Skeletal muscle tissue (tissue), 4 donors: Measurements from ENCODE around the gene PLA2G12B. TPM values are rescaled to one million over a fixed set of nuclear protein-coding genes. Genes with fewer than 3 reads are reported as not detected.

Source experiments
- H3K27ac ChIP-seq: one replicate; pipeline ENCODE4 v1.7.0; 2013; ENCODE audit warnings: mild to moderate bottlenecking, low read depth, low read length, inconsistent platforms
- H3K27me3 ChIP-seq, 3 donors: one replicate each; pipeline ENCODE4 v1.7.0; 2013; ENCODE audit warnings: low read length in 3 of 3; ENCODE audit not compliant: control insufficient read depth in 3 of 3, insufficient read depth in 3 of 3
- H3K36me3 ChIP-seq, 3 donors: one replicate each; pipeline ENCODE4 v1.7.0; 2013; ENCODE audit warnings: low read length in 3 of 3; ENCODE audit not compliant: control insufficient read depth in 3 of 3, insufficient read depth in 3 of 3
- H3K4me1 ChIP-seq, 3 donors: one replicate each; pipeline ENCODE4 v1.7.0; 2013; ENCODE audit warnings: low read length in 3 of 3, mild to moderate bottlenecking in 3 of 3; ENCODE audit not compliant: control insufficient read depth in 3 of 3, insufficient read depth in 3 of 3
- H3K4me3 ChIP-seq, 3 donors: one replicate each; pipeline ENCODE4 v1.7.0; 2013; ENCODE audit warnings: low read length in 3 of 3
- H3K9ac ChIP-seq, 3 donors: one replicate each; pipeline ENCODE4 v1.7.0; 2013; ENCODE audit warnings: low read length in 3 of 3, mild to moderate bottlenecking in 3 of 3, moderate library complexity in 2 of 3, low read depth in 1 of 3
- H3K9me3 ChIP-seq, 3 donors: one replicate each; pipeline ENCODE4 v1.7.0; 2013; ENCODE audit warnings: low read length in 3 of 3; ENCODE audit not compliant: control insufficient read depth in 3 of 3
- total RNA-seq: library from RNA; depleted of rRNA; stranded (reverse); fragments of >200 nt; gene quantifications from one replicate; pipeline ENCODE4 v1.2.3, GENCODE V29; 2014
- donor health status: Osteomylitis.

The PLA2G12B gene
- total RNA-seq, 1 donor from 2014 or later = not detected

GRCh38 chr10:72980348-72980747 is 25.7 kb upstream of the PLA2G12B start:
- Histone ChIP-seq H3K9ac (no peak overlapping the region), H3K4me1 (no peaks in the 10 kb centered on the region), H3K27me3 (no peaks in the 10 kb centered on the region), H3K4me3 (no peak overlapping the region), H3K9me3 (peaks cover 0 to 6% (median 4%) of the 10 kb centered on the region in 3 donors), H3K36me3 (no peaks in the 10 kb centered on the region), H3K27ac (no peak overlapping the region)

GRCh38 chr10:72979709-72980108 is 25.1 kb upstream of the PLA2G12B start:
- Histone ChIP-seq H3K27ac (no peak overlapping the region), H3K36me3 (no peaks in the 10 kb centered on the region), H3K27me3 (no peaks in the 10 kb centered on the region), H3K9ac (no peak overlapping the region), H3K4me3 (no peak overlapping the region), H3K9me3 (peaks cover 0 to 7% (median 4%) of the 10 kb centered on the region in 3 donors), H3K4me1 (no peaks in the 10 kb centered on the region)

- no peaks in the 10 kb centered on the region for H3K4me1 ChIP-seq
- no peak overlapping the region for H3K27ac ChIP-seq
- no peak overlapping the region for H3K4me3 ChIP-seq
- no peak overlapping the region for H3K9ac ChIP-seq
- H3K27me3 ChIP-seq = no peaks in the 10 kb centered on the region
- H3K36me3 ChIP-seq = no peaks in the 10 kb centered on the region
- H3K9me3 ChIP-seq = peaks cover 0 to 7% (median 4%) of the 10 kb centered on the region in 3 donors
Observed at GRCh38 chr10:72976886-72977285, 22.3 kb upstream of the PLA2G12B start.

GRCh38 chr10:72956001-72956400 is 1.4 kb upstream of the PLA2G12B start:
- Histone ChIP-seq H3K9me3 (no peaks in the 10 kb centered on the region), H3K27me3 (no peaks in the 10 kb centered on the region), H3K4me1 (no peaks in the 10 kb centered on the region), H3K36me3 (no peaks in the 10 kb centered on the region), H3K9ac (no peak overlapping the region), H3K27ac (no peak overlapping the region), H3K4me3 (no peak overlapping the region)

- no peaks in the 10 kb centered on the region for H3K4me1 ChIP-seq
- no peaks in the 10 kb centered on the region for H3K36me3 ChIP-seq
- no peak overlapping the region for H3K27ac ChIP-seq
- H3K27me3 ChIP-seq = no peaks in the 10 kb centered on the region
- no peaks in the 10 kb centered on the region for H3K9me3 ChIP-seq
- no peak overlapping the region for H3K4me3 ChIP-seq
- no peak overlapping the region for H3K9ac ChIP-seq
Observed at GRCh38 chr10:72954230-72954595, 393 bp downstream of the PLA2G12B start.

GRCh38 chr10:72953687-72954086 is 919 bp downstream of the PLA2G12B start:
- no peak overlapping the region for H3K27ac ChIP-seq
- no peak overlapping the region for H3K9ac ChIP-seq
- H3K27me3 ChIP-seq = no peaks in the 10 kb centered on the region
- no peaks in the 10 kb centered on the region for H3K36me3 ChIP-seq
- H3K4me3 ChIP-seq = no peak overlapping the region
- H3K4me1 ChIP-seq = no peaks in the 10 kb centered on the region
- H3K9me3 ChIP-seq = no peaks in the 10 kb centered on the region

GRCh38 chr10:72952642-72953158 is 1.9 kb downstream of the PLA2G12B start:
- H3K27me3 ChIP-seq = no peaks in the 10 kb centered on the region
- no peaks in the 10 kb centered on the region for H3K9me3 ChIP-seq

GRCh38 chr10:72952189-72952588 is 2.4 kb downstream of the PLA2G12B start:
- Histone ChIP-seq H3K4me1 (no peaks in the 10 kb centered on the region), H3K27me3 (no peaks in the 10 kb centered on the region), H3K9ac (no peak overlapping the region), H3K27ac (no peak overlapping the region), H3K36me3 (no peaks in the 10 kb centered on the region), H3K4me3 (no peak overlapping the region), H3K9me3 (no peaks in the 10 kb centered on the region)

More at GRCh38 chr10:72952642-72953158, 1.9 kb downstream of the PLA2G12B start:
- Histone ChIP-seq H3K9ac (no peak overlapping the region), H3K36me3 (no peaks in the 10 kb centered on the region), H3K4me1 (no peaks in the 10 kb centered on the region), H3K27ac (no peak overlapping the region), H3K4me3 (no peak overlapping the region)

GRCh38 chr10:72951760-72952159 is 2.8 kb downstream of the PLA2G12B start:
- Histone ChIP-seq H3K9me3 (no peaks in the 10 kb centered on the region), H3K27ac (no peak overlapping the region), H3K9ac (no peak overlapping the region), H3K4me3 (no peak overlapping the region), H3K27me3 (no peaks in the 10 kb centered on the region), H3K4me1 (no peaks in the 10 kb centered on the region), H3K36me3 (no peaks in the 10 kb centered on the region)

GRCh38 chr10:72948762-72949161 is 5.8 kb downstream of the PLA2G12B start:
- no peak overlapping the region for H3K4me3 ChIP-seq
- H3K9me3 ChIP-seq = no peaks in the 10 kb centered on the region
- no peaks in the 10 kb centered on the region for H3K27me3 ChIP-seq
- H3K4me1 ChIP-seq = no peaks in the 10 kb centered on the region
- H3K27ac ChIP-seq = no peak overlapping the region
- no peak overlapping the region for H3K9ac ChIP-seq
- no peaks in the 10 kb centered on the region for H3K36me3 ChIP-seq

GRCh38 chr10:72946963-72947362 is 7.6 kb downstream of the PLA2G12B start:
- Histone ChIP-seq H3K27ac (no peak overlapping the region), H3K27me3 (no peaks in the 10 kb centered on the region), H3K9me3 (no peaks in the 10 kb centered on the region), H3K36me3 (no peaks in the 10 kb centered on the region), H3K9ac (no peak overlapping the region), H3K4me3 (no peak overlapping the region), H3K4me1 (no peaks in the 10 kb centered on the region)
